22Rv1 (cell line): ENCODE data around the gene DNAJC4.

Experiments
- ZFX ChIP-seq: fragments of 450-650 bp; IDR thresholded peaks from 2 replicates; pipeline ENCODE4 v1.6.1; 2017; ENCODE audit warnings: antibody characterized with exemption, borderline replicate concordance
- TF ChIP-seq, protein P1 (sequence below): fragments of 450-650 bp; IDR thresholded peaks from 2 replicates; pipeline ENCODE4 v1.5.1; 2017; ENCODE audit warnings: mild to moderate bottlenecking

DNA sequence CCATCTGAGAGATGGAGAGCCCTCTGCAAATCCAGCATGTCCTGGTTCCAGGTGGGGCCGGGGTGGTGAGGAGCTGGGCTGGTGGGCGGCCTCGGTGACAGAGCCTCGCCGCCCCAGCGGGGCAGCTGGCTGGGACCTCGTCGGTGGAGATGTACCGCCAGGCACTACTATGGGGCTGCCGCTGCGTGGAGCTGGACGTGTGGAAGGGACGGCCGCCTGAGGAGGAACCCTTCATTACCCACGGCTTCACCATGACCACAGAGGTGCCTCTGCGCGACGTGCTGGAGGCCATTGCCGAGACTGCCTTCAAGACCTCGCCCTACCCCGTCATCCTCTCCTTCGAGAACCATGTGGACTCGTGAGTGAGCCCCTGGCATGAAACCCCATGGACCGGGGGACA is 28.0 kb downstream of the DNAJC4 start:
- TF ChIP-seq, protein P1, sequence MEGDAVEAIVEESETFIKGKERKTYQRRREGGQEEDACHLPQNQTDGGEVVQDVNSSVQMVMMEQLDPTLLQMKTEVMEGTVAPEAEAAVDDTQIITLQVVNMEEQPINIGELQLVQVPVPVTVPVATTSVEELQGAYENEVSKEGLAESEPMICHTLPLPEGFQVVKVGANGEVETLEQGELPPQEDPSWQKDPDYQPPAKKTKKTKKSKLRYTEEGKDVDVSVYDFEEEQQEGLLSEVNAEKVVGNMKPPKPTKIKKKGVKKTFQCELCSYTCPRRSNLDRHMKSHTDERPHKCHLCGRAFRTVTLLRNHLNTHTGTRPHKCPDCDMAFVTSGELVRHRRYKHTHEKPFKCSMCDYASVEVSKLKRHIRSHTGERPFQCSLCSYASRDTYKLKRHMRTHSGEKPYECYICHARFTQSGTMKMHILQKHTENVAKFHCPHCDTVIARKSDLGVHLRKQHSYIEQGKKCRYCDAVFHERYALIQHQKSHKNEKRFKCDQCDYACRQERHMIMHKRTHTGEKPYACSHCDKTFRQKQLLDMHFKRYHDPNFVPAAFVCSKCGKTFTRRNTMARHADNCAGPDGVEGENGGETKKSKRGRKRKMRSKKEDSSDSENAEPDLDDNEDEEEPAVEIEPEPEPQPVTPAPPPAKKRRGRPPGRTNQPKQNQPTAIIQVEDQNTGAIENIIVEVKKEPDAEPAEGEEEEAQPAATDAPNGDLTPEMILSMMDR: no peak
- no peak for TF ChIP-seq ZFX
